HCT116 (cell line): Measurements from ENCODE around the gene GTF3C2. TPM values are rescaled to one million over a fixed set of nuclear protein-coding genes. Genes with fewer than 3 reads are reported as not detected.

Experiments used
- ATAC-seq: fragments of 200-7000 bp; cut with Tn5 transposase; 2 replicates; pipeline ENCODE4 v1.9.1; 2020; ENCODE audit warnings: mild to moderate bottlenecking, moderate library complexity
- BruUV-seq: library from RNA; stranded (reverse); fragments of 400-500 nt; replicated peaks from 2 replicates; lab custom pipeline; 2021; lab: Mats Ljungman, UMichigan
- CTCF ChIA-PET: fragments of 300-600 bp; sonication (Branson Sonifier 250); formaldehyde crosslinking; loops from one replicate; lab custom pipeline; 2021; ENCODE audit warnings: antibody characterized with exemption; lab: Charles Lee
- POLR2A ChIA-PET: fragments of 300-600, 350-600 bp; sonication (Branson Sonifier 250); formaldehyde crosslinking; loops from one replicate; lab custom pipeline; 2021; ENCODE audit warnings: antibody characterized with exemption; lab: Charles Lee
- RAD21 ChIA-PET, 2 experiments: fragments of 300-600 bp; sonication (Branson Sonifier 250); formaldehyde crosslinking; loops; one replicate each; lab custom pipeline; 2023; ENCODE audit warnings: low total read pairs in 2 of 2; ENCODE audit not compliant: uncharacterized antibody in 2 of 2, unreplicated experiment in 2 of 2, low non-redundant PET in 1 of 2; lab: Charles Lee
- DNase-seq: peaks from one replicate; pipeline ENCODE4 v3.0.0-alpha.2; 2010; ENCODE audit warnings: low read depth, low spot score
- H2AFZ ChIP-seq: fragments of 200-600 bp; shearing (Covaris generic), sonication (generic); 2 replicates; pipeline ENCODE4 v1.6.1; 2017; ENCODE audit warnings: low read depth, mixed run types, mixed read lengths, antibody characterized with exemption, low read length; ENCODE audit not compliant: poor library complexity, severe bottlenecking
- H3K27ac ChIP-seq: 2 replicates; pipeline ENCODE4 v1.5.1; 2012; ENCODE audit warnings: low read depth, low read length
- H3K27me3 ChIP-seq: fragments of 200-600 bp; sonication (generic); 2 replicates; pipeline ENCODE4 v1.6.1; 2016; ENCODE audit warnings: mixed run types, low read length, mixed read lengths; ENCODE audit not compliant: insufficient read depth
- H3K36me3 ChIP-seq, 2 experiments: fragments of 200-500 bp in 1 of 2; fragments of 200-600 bp in 1 of 2; sonication (Bioruptor generic) in 1 of 2; sonication (generic) in 1 of 2; 2 replicates each; pipeline versions ENCODE4 v1.5.1 to v1.6.1; 2014 to 2016; ENCODE audit warnings: low read length in 2 of 2, inconsistent platforms in 1 of 2, mixed read lengths in 1 of 2, mixed run types in 1 of 2; ENCODE audit not compliant: insufficient read depth in 2 of 2, control insufficient read depth in 1 of 2
- H3K4me1 ChIP-seq, 2 experiments: fragments of 200-600 bp in 1 of 2; sonication (generic) in 1 of 2; 2 replicates each; pipeline versions ENCODE4 v1.5.1 to v1.6.1; 2012 to 2017; ENCODE audit warnings: low read length in 2 of 2, inconsistent platforms in 1 of 2, mild to moderate bottlenecking in 1 of 2, mixed read lengths in 1 of 2, mixed run types in 1 of 2, moderate library complexity in 1 of 2; ENCODE audit not compliant: insufficient read depth in 2 of 2, control insufficient read depth in 1 of 2
- H3K4me2 ChIP-seq: fragments of 200-600 bp; sonication (generic); 2 replicates; pipeline ENCODE4 v1.6.1; 2017; ENCODE audit warnings: mixed run types, low read length, mixed read lengths
- H3K4me3 ChIP-seq, 2 experiments: fragments of 200-600 bp in 1 of 2; sonication (generic) in 1 of 2; replicated peaks in 1 of 2; 2 replicates each; pipeline ENCODE4 v1.5.1; 2011 to 2016; ENCODE audit warnings: low read length in 2 of 2, control low read depth in 1 of 2, low read depth in 1 of 2, mild to moderate bottlenecking in 1 of 2, mixed read lengths in 1 of 2, mixed run types in 1 of 2
- H3K79me2 ChIP-seq: fragments of 200-600 bp; sonication (generic); 2 replicates; pipeline ENCODE4 v1.6.1; 2017; ENCODE audit warnings: mild to moderate bottlenecking, mixed run types, low read length, moderate library complexity, mixed read lengths; ENCODE audit not compliant: insufficient read depth
- H3K9ac ChIP-seq: fragments of 200-600 bp; sonication (generic); 2 replicates; pipeline ENCODE4 v1.6.1; 2016; ENCODE audit warnings: low read length, mixed read lengths
- H3K9me2 ChIP-seq: fragments of 200-600 bp; sonication (generic), shearing (Covaris generic); 2 replicates; pipeline ENCODE4 v1.6.1; 2017; ENCODE audit warnings: mixed run types, mild to moderate bottlenecking, moderate library complexity; ENCODE audit not compliant: insufficient read depth
- H3K9me3 ChIP-seq, 2 experiments: fragments of 200-500 bp in 1 of 2; fragments of 200-600 bp in 1 of 2; sonication (Bioruptor generic) in 1 of 2; sonication (generic) in 1 of 2; 2 replicates each; pipeline ENCODE4 v1.6.1; 2014 to 2017; ENCODE audit warnings: low read length in 2 of 2, mixed read lengths in 2 of 2, inconsistent platforms in 1 of 2, low read depth in 1 of 2, mild to moderate bottlenecking in 1 of 2, mixed run types in 1 of 2, moderate library complexity in 1 of 2; ENCODE audit not compliant: control insufficient read depth in 1 of 2, insufficient read depth in 1 of 2
- H4K20me1 ChIP-seq: fragments of 200-600 bp; sonication (generic), shearing (Covaris generic); 2 replicates; pipeline ENCODE4 v1.6.1; 2017; ENCODE audit warnings: mixed run types, mild to moderate bottlenecking, moderate library complexity; ENCODE audit not compliant: insufficient read depth
- ATF3 ChIP-seq: IDR thresholded peaks from 2 replicates; pipeline ENCODE4 v1.6.1; 2012
- CBX3 ChIP-seq: IDR thresholded peaks from 2 replicates; pipeline ENCODE4 v1.6.1; 2012; ENCODE audit warnings: low read depth
- CEBPB ChIP-seq: IDR thresholded peaks from 2 replicates; pipeline ENCODE4 v1.6.1; 2012; ENCODE audit warnings: low read depth
- EGR1 ChIP-seq: IDR thresholded peaks from 2 replicates; pipeline ENCODE4 v1.6.1; 2012; ENCODE audit warnings: low read depth
- ELF1 ChIP-seq: IDR thresholded peaks from 2 replicates; pipeline ENCODE4 v1.6.1; 2012; ENCODE audit warnings: low read depth, borderline replicate concordance
- EZH2 ChIP-seq: fragments of 200-600 bp; sonication (generic); IDR thresholded peaks from 2 replicates; pipeline ENCODE4 v1.6.1; 2017; ENCODE audit warnings: antibody characterized with exemption, mixed run types
- POLR2A ChIP-seq: IDR thresholded peaks from 2 replicates; pipeline ENCODE4 v1.7.0; 2011; ENCODE audit warnings: borderline replicate concordance; ENCODE audit not compliant: insufficient read depth, insufficient read length; ENCODE audit errors: extremely low read depth
- POLR2AphosphoS5 ChIP-seq: IDR thresholded peaks from 2 replicates; pipeline ENCODE4 v1.6.1; 2011; ENCODE audit warnings: mild to moderate bottlenecking, low read depth, low read length, moderate library complexity
- RAD21 ChIP-seq: IDR thresholded peaks from 2 replicates; pipeline ENCODE4 v1.6.1; 2012; ENCODE audit warnings: low read depth, mild to moderate bottlenecking
- SIN3A ChIP-seq: IDR thresholded peaks from 2 replicates; pipeline ENCODE4 v1.6.1; 2012; ENCODE audit warnings: low read depth
- SP1 ChIP-seq: IDR thresholded peaks from 2 replicates; pipeline ENCODE4 v1.6.1; 2012; ENCODE audit warnings: low read depth
- SRF ChIP-seq: IDR thresholded peaks from 2 replicates; pipeline ENCODE4 v1.6.1; 2012; ENCODE audit warnings: low read depth
- TCF7L2 ChIP-seq: IDR thresholded peaks from 2 replicates; pipeline ENCODE4 v1.7.0; 2011; ENCODE audit warnings: borderline replicate concordance, inconsistent platforms; ENCODE audit not compliant: insufficient read depth, insufficient read length; ENCODE audit errors: extremely low read depth
- YY1 ChIP-seq: IDR thresholded peaks from 2 replicates; pipeline ENCODE4 v1.6.1; 2011; ENCODE audit warnings: low read length, low read depth, moderate library complexity, mild to moderate bottlenecking; ENCODE audit not compliant: insufficient replicate concordance; ENCODE audit errors: extremely low read depth
- ZFX ChIP-seq: fragments of 450-650 bp; IDR thresholded peaks from 2 replicates; pipeline ENCODE4 v1.6.1; 2017
- ZNF274 ChIP-seq: fragments of 200-500 bp; sonication (Bioruptor generic); IDR thresholded peaks from 2 replicates; pipeline ENCODE4 v1.6.1; 2014; ENCODE audit warnings: mild to moderate bottlenecking, low read depth, low read length, inconsistent platforms
- intact Hi-C: fragments of 100-400 bp; cut with micrococcal nuclease; formaldehyde crosslinking; loops from 2 replicates; pipeline ENCODE4 v1.10.0; 2022
- total RNA-seq: library from RNA; stranded (reverse); gene quantifications from one replicate; pipeline ENCODE4 v1.2.1, GENCODE V29; 2021; ENCODE audit not compliant: unreplicated experiment
- TF ChIP-seq, protein P1 (sequence below): IDR thresholded peaks from 2 replicates; pipeline ENCODE4 v1.6.1; 2012; ENCODE audit warnings: low read depth
- TF ChIP-seq, protein P2 (sequence below): IDR thresholded peaks from 2 replicates; pipeline ENCODE4 v1.6.1; 2012
- TF ChIP-seq, protein P3 (sequence below): IDR thresholded peaks from 2 replicates; pipeline ENCODE4 v1.6.1; 2011; ENCODE audit warnings: mild to moderate bottlenecking, low read length, moderate library complexity; ENCODE audit not compliant: insufficient replicate concordance; ENCODE audit errors: extremely low read depth

Gene GTF3C2
- total RNA-seq, 1 experiment from 2014 or later, result 88.2 TPM

- TF ChIP-seq CEBPB (no peak), CBX3 (no peak), ZNF274 (no peak)
- TF ChIP-seq, all 23 proteins: peak for 0
Measured at GRCh38 chr2:27306136-27306535, 50.4 kb downstream of the GTF3C2 start (continued).

DNA sequence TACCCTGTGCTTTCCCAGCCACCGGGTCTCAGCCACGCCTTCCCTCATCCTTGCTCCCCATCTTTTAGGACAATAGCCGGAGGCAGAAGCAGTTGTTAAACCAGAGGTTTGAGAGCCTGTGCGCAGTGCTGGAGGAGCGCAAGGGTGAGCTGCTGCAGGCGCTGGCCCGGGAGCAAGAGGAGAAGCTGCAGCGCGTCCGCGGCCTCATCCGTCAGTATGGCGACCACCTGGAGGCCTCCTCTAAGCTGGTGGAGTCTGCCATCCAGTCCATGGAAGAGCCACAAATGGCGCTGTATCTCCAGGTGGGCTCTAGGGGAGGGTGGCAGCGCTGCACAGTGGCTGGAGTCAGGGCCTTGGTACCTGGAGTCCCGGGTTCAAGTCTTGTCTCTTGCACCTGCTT, 51.0 kb downstream of the GTF3C2 start:
- CTCF ChIA-PET, result no interaction called here
- Histone ChIP-seq H3K4me2 (no peak overlapping the region), H3K27me3 (no peaks in the 10 kb centered on the region), H3K9ac (no peak overlapping the region), H3K79me2 (no peaks in the 10 kb centered on the region), H3K27ac (no peak overlapping the region), H3K9me3 (no peaks in the 10 kb centered on the region), H3K9me2 (no peaks in the 10 kb centered on the region), H2AFZ (no peak overlapping the region)
- DNase-seq, result no peak
- intact Hi-C loops, result no loop called here
- POLR2A ChIA-PET, result no interaction called here
- RAD21 ChIA-PET, result no interaction called here
- no TSS peak for BruUV-seq
- TF ChIP-seq SIN3A (no peak), ATF3 (no peak), SP1 (no peak), EZH2 (no peak), CEBPB (no peak), EGR1 (no peak), YY1 (no peak), ELF1 (no peak), POLR2A (no peak), ZNF274 (no peak), RAD21 (no peak), ZFX (no peak), SRF (no peak), POLR2AphosphoS5 (no peak), TCF7L2 (no peak)
- TF ChIP-seq, protein P1, sequence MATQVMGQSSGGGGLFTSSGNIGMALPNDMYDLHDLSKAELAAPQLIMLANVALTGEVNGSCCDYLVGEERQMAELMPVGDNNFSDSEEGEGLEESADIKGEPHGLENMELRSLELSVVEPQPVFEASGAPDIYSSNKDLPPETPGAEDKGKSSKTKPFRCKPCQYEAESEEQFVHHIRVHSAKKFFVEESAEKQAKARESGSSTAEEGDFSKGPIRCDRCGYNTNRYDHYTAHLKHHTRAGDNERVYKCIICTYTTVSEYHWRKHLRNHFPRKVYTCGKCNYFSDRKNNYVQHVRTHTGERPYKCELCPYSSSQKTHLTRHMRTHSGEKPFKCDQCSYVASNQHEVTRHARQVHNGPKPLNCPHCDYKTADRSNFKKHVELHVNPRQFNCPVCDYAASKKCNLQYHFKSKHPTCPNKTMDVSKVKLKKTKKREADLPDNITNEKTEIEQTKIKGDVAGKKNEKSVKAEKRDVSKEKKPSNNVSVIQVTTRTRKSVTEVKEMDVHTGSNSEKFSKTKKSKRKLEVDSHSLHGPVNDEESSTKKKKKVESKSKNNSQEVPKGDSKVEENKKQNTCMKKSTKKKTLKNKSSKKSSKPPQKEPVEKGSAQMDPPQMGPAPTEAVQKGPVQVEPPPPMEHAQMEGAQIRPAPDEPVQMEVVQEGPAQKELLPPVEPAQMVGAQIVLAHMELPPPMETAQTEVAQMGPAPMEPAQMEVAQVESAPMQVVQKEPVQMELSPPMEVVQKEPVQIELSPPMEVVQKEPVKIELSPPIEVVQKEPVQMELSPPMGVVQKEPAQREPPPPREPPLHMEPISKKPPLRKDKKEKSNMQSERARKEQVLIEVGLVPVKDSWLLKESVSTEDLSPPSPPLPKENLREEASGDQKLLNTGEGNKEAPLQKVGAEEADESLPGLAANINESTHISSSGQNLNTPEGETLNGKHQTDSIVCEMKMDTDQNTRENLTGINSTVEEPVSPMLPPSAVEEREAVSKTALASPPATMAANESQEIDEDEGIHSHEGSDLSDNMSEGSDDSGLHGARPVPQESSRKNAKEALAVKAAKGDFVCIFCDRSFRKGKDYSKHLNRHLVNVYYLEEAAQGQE, result no peak
- TF ChIP-seq, protein P2, sequence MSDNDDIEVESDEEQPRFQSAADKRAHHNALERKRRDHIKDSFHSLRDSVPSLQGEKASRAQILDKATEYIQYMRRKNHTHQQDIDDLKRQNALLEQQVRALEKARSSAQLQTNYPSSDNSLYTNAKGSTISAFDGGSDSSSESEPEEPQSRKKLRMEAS, result no peak
- TF ChIP-seq, protein P3, sequence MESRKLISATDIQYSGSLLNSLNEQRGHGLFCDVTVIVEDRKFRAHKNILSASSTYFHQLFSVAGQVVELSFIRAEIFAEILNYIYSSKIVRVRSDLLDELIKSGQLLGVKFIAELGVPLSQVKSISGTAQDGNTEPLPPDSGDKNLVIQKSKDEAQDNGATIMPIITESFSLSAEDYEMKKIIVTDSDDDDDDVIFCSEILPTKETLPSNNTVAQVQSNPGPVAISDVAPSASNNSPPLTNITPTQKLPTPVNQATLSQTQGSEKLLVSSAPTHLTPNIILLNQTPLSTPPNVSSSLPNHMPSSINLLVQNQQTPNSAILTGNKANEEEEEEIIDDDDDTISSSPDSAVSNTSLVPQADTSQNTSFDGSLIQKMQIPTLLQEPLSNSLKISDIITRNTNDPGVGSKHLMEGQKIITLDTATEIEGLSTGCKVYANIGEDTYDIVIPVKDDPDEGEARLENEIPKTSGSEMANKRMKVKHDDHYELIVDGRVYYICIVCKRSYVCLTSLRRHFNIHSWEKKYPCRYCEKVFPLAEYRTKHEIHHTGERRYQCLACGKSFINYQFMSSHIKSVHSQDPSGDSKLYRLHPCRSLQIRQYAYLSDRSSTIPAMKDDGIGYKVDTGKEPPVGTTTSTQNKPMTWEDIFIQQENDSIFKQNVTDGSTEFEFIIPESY, result no peak
- TF ChIP-seq, all 23 proteins: peak for 0
- no peak for ATAC-seq
- Histone ChIP-seq H4K20me1 (no peaks in the 10 kb centered on the region), H3K36me3 (peaks cover 0 to 5% of the 10 kb centered on the region in 2 experiments; a peak in 1 of 4 replicates), H3K4me1 (peaks cover 0 to 8% of the 10 kb centered on the region in 2 experiments; a peak in 3 of 4 replicates), H3K4me3 (no peak overlapping the region)
